ENCODE measurements around the gene GNG7.

DNA sequence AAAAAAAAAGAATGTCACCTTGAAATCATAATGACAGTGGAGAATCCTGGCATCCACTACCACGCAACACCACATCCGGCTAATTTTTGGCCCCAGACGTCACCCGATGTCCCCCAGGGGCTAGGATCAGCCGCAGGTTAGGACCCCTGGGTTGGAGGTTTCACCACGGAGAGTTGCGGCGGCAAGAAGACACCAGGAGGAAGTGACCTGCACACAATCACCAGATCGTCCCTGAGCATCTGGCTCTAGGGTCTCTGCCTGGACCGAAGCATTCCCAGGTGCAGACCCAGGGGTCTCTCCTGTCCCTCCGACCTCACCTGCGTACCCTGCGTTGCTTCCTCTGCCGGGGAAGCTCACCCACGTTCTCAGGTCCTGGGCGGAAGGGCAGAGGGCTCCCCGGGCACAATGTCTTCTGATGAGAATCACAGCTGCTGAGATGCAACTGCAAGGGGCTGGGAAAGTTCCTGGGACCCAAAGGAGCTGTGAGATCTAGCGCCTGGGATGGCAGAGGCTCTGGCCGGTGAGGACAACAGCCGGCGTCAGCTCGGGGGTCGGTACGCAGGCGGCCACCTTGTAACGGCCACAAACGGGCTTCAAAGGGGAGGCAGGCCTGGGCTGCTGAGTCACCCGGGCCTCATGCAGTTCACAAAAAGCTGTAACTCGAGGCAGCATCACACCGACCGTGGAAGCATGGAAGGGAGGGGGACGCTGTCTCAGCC is 115.3 kb downstream of the GNG7 start:
- TF ChIP-seq, protein P1, sequence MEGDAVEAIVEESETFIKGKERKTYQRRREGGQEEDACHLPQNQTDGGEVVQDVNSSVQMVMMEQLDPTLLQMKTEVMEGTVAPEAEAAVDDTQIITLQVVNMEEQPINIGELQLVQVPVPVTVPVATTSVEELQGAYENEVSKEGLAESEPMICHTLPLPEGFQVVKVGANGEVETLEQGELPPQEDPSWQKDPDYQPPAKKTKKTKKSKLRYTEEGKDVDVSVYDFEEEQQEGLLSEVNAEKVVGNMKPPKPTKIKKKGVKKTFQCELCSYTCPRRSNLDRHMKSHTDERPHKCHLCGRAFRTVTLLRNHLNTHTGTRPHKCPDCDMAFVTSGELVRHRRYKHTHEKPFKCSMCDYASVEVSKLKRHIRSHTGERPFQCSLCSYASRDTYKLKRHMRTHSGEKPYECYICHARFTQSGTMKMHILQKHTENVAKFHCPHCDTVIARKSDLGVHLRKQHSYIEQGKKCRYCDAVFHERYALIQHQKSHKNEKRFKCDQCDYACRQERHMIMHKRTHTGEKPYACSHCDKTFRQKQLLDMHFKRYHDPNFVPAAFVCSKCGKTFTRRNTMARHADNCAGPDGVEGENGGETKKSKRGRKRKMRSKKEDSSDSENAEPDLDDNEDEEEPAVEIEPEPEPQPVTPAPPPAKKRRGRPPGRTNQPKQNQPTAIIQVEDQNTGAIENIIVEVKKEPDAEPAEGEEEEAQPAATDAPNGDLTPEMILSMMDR (IDR thresholded peaks at IDR 0.05), result no peak
- no peak for TF ChIP-seq POLR2A (IDR thresholded peaks at IDR 0.05)
